K562 (cell line): Measurements from ENCODE around the gene MTSS2. TPM values are rescaled to one million over a fixed set of nuclear protein-coding genes. Genes with fewer than 3 reads are reported as not detected.

ENCODE experiments used
- CC2D1A ChIP-seq: fragments of 450-650 bp; IDR thresholded peaks from 2 replicates; pipeline ENCODE4 v1.6.1; 2017; ENCODE audit warnings: mild to moderate bottlenecking
- DEAF1 ChIP-seq: fragments of 450-650 bp; formaldehyde crosslinking; IDR thresholded peaks from 2 replicates; pipeline ENCODE4 v1.4.0; 2020; ENCODE audit warnings: mild to moderate bottlenecking, moderate library complexity
- ELF4 ChIP-seq: fragments of 450-650 bp; formaldehyde crosslinking; IDR thresholded peaks from 2 replicates; pipeline ENCODE4 v1.4.0; 2022; ENCODE audit warnings: missing genetic modification characterization
- FOXP1 ChIP-seq: sonication (generic); formaldehyde crosslinking; IDR thresholded peaks from 2 replicates; pipeline ENCODE4 v1.8.0; 2022; ENCODE audit warnings: mild to moderate bottlenecking, missing genetic modification reagents
- HMGXB4 ChIP-seq: sonication (generic); formaldehyde crosslinking; IDR thresholded peaks from 2 replicates; pipeline ENCODE4 v1.8.1; 2023; ENCODE audit warnings: mild to moderate bottlenecking, missing genetic modification reagents
- KLF13 ChIP-seq: fragments of 450-650 bp; IDR thresholded peaks from 2 replicates; pipeline ENCODE4 v1.6.1; 2016; ENCODE audit warnings: missing genetic modification characterization, low read depth, mild to moderate bottlenecking, missing compliant biosample characterization, moderate library complexity, borderline replicate concordance
- MAFK ChIP-seq: IDR thresholded peaks from 2 replicates; pipeline ENCODE4 v1.6.1; 2011; ENCODE audit warnings: low read length, improper control_type of control experiment
- NRF1 ChIP-seq, 2 experiments: fragments of 450-650 bp; IDR thresholded peaks in 1 of 2; conservative IDR thresholded peaks in 1 of 2; 2 replicates each; pipeline ENCODE4 v1.6.1; 2014; ENCODE audit warnings: mild to moderate bottlenecking in 2 of 2
- RCOR1 ChIP-seq, 2 experiments: IDR thresholded peaks; 2 replicates each; pipeline ENCODE4 v1.6.1; 2012; ENCODE audit warnings: low read depth in 2 of 2, low read length in 2 of 2, borderline replicate concordance in 1 of 2, improper control_type of control experiment in 1 of 2
- SIN3A ChIP-seq, 2 experiments: fragments of 150-350 bp in 1 of 2; IDR thresholded peaks; 2 replicates each; pipeline ENCODE4 v1.6.1; 2011 to 2016; ENCODE audit warnings: borderline replicate concordance in 2 of 2, low read depth in 2 of 2, low read length in 2 of 2, mild to moderate bottlenecking in 2 of 2, moderate library complexity in 2 of 2; ENCODE audit not compliant: control insufficient read depth in 1 of 2
- SRSF3 ChIP-seq: fragments of 200-400 bp; formaldehyde crosslinking; IDR thresholded peaks from 2 replicates; pipeline ENCODE4 v1.6.1; 2016; ENCODE audit warnings: mild to moderate bottlenecking, low read length, moderate library complexity; ENCODE audit not compliant: insufficient read depth
- TBP ChIP-seq: optimal IDR thresholded peaks from 2 replicates; pipeline ENCODE3; 2011; ENCODE audit warnings: low read depth, low read length, improper control_type of control experiment
- TOE1 ChIP-seq, 2 experiments: fragments of 450-650 bp in 1 of 2; sonication (generic) in 1 of 2; formaldehyde crosslinking in 1 of 2; IDR thresholded peaks; 2 replicates each; pipeline versions ENCODE4 v1.7.1 to v1.8.0; 2016 to 2022; ENCODE audit warnings: borderline replicate concordance in 2 of 2, mild to moderate bottlenecking in 2 of 2, antibody characterized with exemption in 1 of 2, inconsistent platforms in 1 of 2, low read depth in 1 of 2, missing genetic modification reagents in 1 of 2, moderate library complexity in 1 of 2
- ZNF280A ChIP-seq: fragments of 450-650 bp; IDR thresholded peaks from 2 replicates; pipeline ENCODE4 v1.6.1; 2018; ENCODE audit warnings: mild to moderate bottlenecking, low read depth; ENCODE audit not compliant: partially characterized antibody
- polyA plus RNA-seq, 8 experiments: library from polyadenylated mRNA; depleted of rRNA in 4 of 8; stranded (reverse) in 5 of 8; unstranded in 3 of 8; fragments of >200 nt; fragmentation: Nextera tagmentation in 2 of 8; fragmentation: Illumina TruSeq in 1 of 8; extraction: Ambion mirVana in 2 of 8; extraction: Trizol in 1 of 8; gene quantifications; 2 replicates each; pipeline versions ENCODE4 v1.2.1 to v1.2.3, GENCODE V29; 2011 to 2014; ENCODE audit warnings: inconsistent platforms in 1 of 8, missing spikeins in 1 of 8
- total RNA-seq, 7 experiments: library from RNA; depleted of rRNA in 6 of 7; stranded (reverse); fragments of >200 nt in 6 of 7; fragmentation: Illumina TruSeq in 2 of 7; extraction: Trizol in 2 of 7; gene quantifications; 2 replicates each; pipeline versions ENCODE4 v1.2.1 to v1.2.3, GENCODE V29; 2011 to 2021; ENCODE audit warnings: low replicate concordance in 1 of 7
- TF ChIP-seq, protein P1 (sequence below): fragments of 450-650 bp; IDR thresholded peaks from 2 replicates; pipeline ENCODE4 v1.6.1; 2017; ENCODE audit warnings: antibody characterized with exemption, mild to moderate bottlenecking

MTSS2 gene
- total and polyA plus RNA-seq, 9 of the 15 experiments (the other 6 are each of a cell fraction or from before 2014, with no cell fraction given) = 0.11 to 60.3 (median 16.9) TPM

GRCh38 chr16:70653809-70654771, 31.8 kb downstream of the MTSS2 start (continued):
- TF ChIP-seq SIN3A (IDR thresholded peaks at IDR 0.05; ENCODE audit: borderline replicate concordance in 2 of 2, control insufficient read depth in 1 of 2, low read depth in 2 of 2, low read length in 2 of 2) = peak in 1 of 2 experiments; percentile 4; a peak in 1 of 4 replicates
- no peak for TF ChIP-seq ZNF280A
- TF ChIP-seq TOE1 (IDR thresholded peaks at IDR 0.05; ENCODE audit: borderline replicate concordance) = peak; percentile 54; the same call in 1 of the 2 replicates
- no peak for TF ChIP-seq TOE1 (CRISPR knock-in tag; IDR thresholded peaks at IDR 0.05; ENCODE audit: borderline replicate concordance, low read depth)
- peak; percentile 87 for TF ChIP-seq DEAF1 (CRISPR knock-in tag)
- TF ChIP-seq ELF4 (CRISPR knock-in tag) = no peak
- peak in 1 of 2 experiments; percentile 57; a peak in 1 of 4 replicates for TF ChIP-seq RCOR1 (IDR thresholded peaks at IDR 0.05; ENCODE audit: borderline replicate concordance in 1 of 2, low read depth in 2 of 2, low read length in 2 of 2)
- TF ChIP-seq NRF1 (conservative IDR thresholded peaks at IDR 0.05 in 1 of 2, IDR thresholded peaks at IDR 0.05 in 1 of 2) = 0 out of 4 replicates have a peak, but pooled peaks of 1 of the 2 experiments have one; percentile 11
- no peak for TF ChIP-seq KLF13 (tag)
- 0 out of 2 replicates have a peak, but pooled peaks have one; percentile 26 for TF ChIP-seq FOXP1 (CRISPR knock-in tag)
- peak; percentile 59; the same call in 1 of the 2 replicates for TF ChIP-seq CC2D1A
- TF ChIP-seq TBP = peak; percentile 37
- TF ChIP-seq SRSF3 = no peak
- TF ChIP-seq, protein P1, sequence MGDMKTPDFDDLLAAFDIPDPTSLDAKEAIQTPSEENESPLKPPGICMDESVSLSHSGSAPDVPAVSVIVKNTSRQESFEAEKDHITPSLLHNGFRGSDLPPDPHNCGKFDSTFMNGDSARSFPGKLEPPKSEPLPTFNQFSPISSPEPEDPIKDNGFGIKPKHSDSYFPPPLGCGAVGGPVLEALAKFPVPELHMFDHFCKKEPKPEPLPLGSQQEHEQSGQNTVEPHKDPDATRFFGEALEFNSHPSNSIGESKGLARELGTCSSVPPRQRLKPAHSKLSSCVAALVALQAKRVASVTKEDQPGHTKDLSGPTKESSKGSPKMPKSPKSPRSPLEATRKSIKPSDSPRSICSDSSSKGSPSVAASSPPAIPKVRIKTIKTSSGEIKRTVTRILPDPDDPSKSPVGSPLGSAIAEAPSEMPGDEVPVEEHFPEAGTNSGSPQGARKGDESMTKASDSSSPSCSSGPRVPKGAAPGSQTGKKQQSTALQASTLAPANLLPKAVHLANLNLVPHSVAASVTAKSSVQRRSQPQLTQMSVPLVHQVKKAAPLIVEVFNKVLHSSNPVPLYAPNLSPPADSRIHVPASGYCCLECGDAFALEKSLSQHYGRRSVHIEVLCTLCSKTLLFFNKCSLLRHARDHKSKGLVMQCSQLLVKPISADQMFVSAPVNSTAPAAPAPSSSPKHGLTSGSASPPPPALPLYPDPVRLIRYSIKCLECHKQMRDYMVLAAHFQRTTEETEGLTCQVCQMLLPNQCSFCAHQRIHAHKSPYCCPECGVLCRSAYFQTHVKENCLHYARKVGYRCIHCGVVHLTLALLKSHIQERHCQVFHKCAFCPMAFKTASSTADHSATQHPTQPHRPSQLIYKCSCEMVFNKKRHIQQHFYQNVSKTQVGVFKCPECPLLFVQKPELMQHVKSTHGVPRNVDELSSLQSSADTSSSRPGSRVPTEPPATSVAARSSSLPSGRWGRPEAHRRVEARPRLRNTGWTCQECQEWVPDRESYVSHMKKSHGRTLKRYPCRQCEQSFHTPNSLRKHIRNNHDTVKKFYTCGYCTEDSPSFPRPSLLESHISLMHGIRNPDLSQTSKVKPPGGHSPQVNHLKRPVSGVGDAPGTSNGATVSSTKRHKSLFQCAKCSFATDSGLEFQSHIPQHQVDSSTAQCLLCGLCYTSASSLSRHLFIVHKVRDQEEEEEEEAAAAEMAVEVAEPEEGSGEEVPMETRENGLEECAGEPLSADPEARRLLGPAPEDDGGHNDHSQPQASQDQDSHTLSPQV = 0 out of 2 replicates have a peak, but pooled peaks have one; percentile 10
- TF ChIP-seq MAFK = 0 out of 2 replicates have a peak, but pooled peaks have one; percentile 6
- TF ChIP-seq HMGXB4 = no peak
